Gastrocnemius medialis (tissue), 4 donors: ENCODE results near the gene GBA2. TPM values are rescaled to one million over a fixed set of nuclear protein-coding genes. Genes with fewer than 3 reads are reported as not detected.
A peak's percentile ranks its signal among the peaks of the same experiment; 100 is the strongest.

ENCODE experiments used
- ATAC-seq, 2 donors: fragments of 150-250 bp; one replicate each; pipeline ENCODE4 v1.9.1; 2016
- DNase-seq, 2 donors: peaks; one replicate each; pipeline ENCODE4 v3.0.0-alpha.2; 2019
- H3K27ac ChIP-seq, 4 donors: fragments of 200-600 bp; sonication (generic); 1 replicate in 1 of 4; 2 replicates in 3 of 4; pipeline ENCODE4 v1.5.1; 2016 to 2018; ENCODE audit warnings: mild to moderate bottlenecking in 2 of 4, moderate library complexity in 1 of 4
- H3K27me3 ChIP-seq, 3 donors: fragments of 200-600 bp; sonication (generic) in 2 of 3; 1 replicate in 1 of 3; 2 replicates in 2 of 3; pipeline versions ENCODE4 v1.5.1 to v1.6.0; 2016 to 2019; ENCODE audit warnings: mild to moderate bottlenecking in 1 of 3, moderate library complexity in 1 of 3
- H3K36me3 ChIP-seq, 2 donors: fragments of 200-600 bp; sonication (generic) in 1 of 2; one replicate each; pipeline ENCODE4 v1.5.1; 2017 to 2018
- H3K4me1 ChIP-seq, 2 donors: fragments of 200-600 bp; sonication (generic) in 1 of 2; one replicate each; pipeline ENCODE4 v1.5.1; 2016 to 2017; ENCODE audit warnings: mild to moderate bottlenecking in 2 of 2
- H3K4me3 ChIP-seq, 4 donors: fragments of 200-600 bp; sonication (generic) in 3 of 4; 1 replicate in 1 of 4; 2 replicates in 3 of 4; pipeline ENCODE4 v1.5.1; 2016 to 2019; ENCODE audit warnings: mild to moderate bottlenecking in 2 of 4
- H3K9me3 ChIP-seq, 3 donors: fragments of 200-600 bp; sonication (generic) in 2 of 3; 1 replicate in 1 of 3; 2 replicates in 2 of 3; pipeline ENCODE4 v1.5.1; 2016 to 2019
- POLR2A ChIP-seq, 2 donors: fragments of 450-650 bp; IDR thresholded peaks; one replicate each; pipeline ENCODE4 v1.6.1; 2017; ENCODE audit warnings: antibody characterized with exemption in 2 of 2, mild to moderate bottlenecking in 2 of 2, moderate library complexity in 2 of 2
- in situ Hi-C, 4 donors: fragments of 200-750 bp; cut with MboI; loops; one replicate each; pipeline versions ENCODE4 v1.15.0 to v1.8.0; 2017; ENCODE audit warnings: low sequenced_read_pairs in 4 of 4
- intact Hi-C: fragments of 100-400 bp; cut with DNase I; formaldehyde crosslinking; loops from one replicate; pipeline ENCODE4 v1.15.1; 2023; ENCODE audit warnings: low total_unique reads
- microRNA-seq, 2 donors: library from miRNA; unstranded; fragments of <30 nt; microRNA quantifications; one replicate each; pipeline ENCODE4, GENCODE V29; 2016; ENCODE audit warnings: borderline replicate concordance in 2 of 2
- total RNA-seq, 4 donors: library from RNA; depleted of rRNA; stranded (reverse); fragments of >200 nt; gene quantifications; one replicate each; pipeline versions ENCODE4 v1.1.0 to v1.2.3, GENCODE V29; 2016
- TF ChIP-seq, protein P1 (sequence below), 5 experiments: fragments of 450-650 bp in 3 of 5; fragments of 200-600 bp in 2 of 5; sonication (generic) in 2 of 5; IDR thresholded peaks in 4 of 5; conservative IDR thresholded peaks in 1 of 5; 1 replicate in 4 of 5; 2 replicates in 1 of 5; pipeline ENCODE4 v1.5.1; 2016 to 2019; ENCODE audit warnings: antibody characterized with exemption in 5 of 5, mild to moderate bottlenecking in 3 of 5, moderate library complexity in 3 of 5

GBA2 gene
- total RNA-seq, 4 donors from 2014 or later = 47.3 to 63.2 (median 51.4) TPM

DNA sequence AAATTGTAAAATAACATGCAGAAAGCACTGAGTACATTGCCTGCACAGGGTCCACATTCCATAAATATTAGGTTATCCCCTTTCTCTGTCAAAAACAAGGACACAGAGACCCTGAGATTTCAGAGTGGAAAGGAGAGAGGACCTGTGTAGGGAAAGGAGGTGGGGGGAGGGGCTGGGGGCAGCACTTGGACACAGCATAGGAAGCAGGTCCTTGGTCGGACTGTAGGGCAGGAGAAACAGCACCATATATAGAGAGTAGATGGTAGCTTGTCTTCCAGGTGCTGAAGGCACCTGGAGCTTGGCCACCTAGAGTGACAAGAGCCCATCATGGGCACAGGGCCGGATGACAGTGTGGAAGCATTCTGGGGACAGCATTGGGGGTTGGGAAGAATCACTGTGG, 61.7 kb downstream of the GBA2 start:
- H3K9me3 ChIP-seq = no peaks in the 10 kb centered on the region
- DNase-seq (peak in 1 of 2 donors; percentile 60), ATAC-seq (peak in 1 of 2 donors; percentile 11)
- peaks cover 0 to 32% of the 10 kb centered on the region in 2 donors for H3K36me3 ChIP-seq
- H3K4me1 ChIP-seq = peaks cover 40 to 51% of the 10 kb centered on the region in 2 donors
- H3K4me3 ChIP-seq = peak overlapping the region; percentile 16 to 96 (median 85)
- peak overlapping the region; percentile 97 to 99 (median 98) for H3K27ac ChIP-seq
- H3K27me3 ChIP-seq = no peaks in the 10 kb centered on the region
- TF ChIP-seq POLR2A (IDR thresholded peaks at IDR 0.05) = no peak
- TF ChIP-seq, protein P1, sequence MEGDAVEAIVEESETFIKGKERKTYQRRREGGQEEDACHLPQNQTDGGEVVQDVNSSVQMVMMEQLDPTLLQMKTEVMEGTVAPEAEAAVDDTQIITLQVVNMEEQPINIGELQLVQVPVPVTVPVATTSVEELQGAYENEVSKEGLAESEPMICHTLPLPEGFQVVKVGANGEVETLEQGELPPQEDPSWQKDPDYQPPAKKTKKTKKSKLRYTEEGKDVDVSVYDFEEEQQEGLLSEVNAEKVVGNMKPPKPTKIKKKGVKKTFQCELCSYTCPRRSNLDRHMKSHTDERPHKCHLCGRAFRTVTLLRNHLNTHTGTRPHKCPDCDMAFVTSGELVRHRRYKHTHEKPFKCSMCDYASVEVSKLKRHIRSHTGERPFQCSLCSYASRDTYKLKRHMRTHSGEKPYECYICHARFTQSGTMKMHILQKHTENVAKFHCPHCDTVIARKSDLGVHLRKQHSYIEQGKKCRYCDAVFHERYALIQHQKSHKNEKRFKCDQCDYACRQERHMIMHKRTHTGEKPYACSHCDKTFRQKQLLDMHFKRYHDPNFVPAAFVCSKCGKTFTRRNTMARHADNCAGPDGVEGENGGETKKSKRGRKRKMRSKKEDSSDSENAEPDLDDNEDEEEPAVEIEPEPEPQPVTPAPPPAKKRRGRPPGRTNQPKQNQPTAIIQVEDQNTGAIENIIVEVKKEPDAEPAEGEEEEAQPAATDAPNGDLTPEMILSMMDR (IDR thresholded peaks at IDR 0.05 in 4 of 5, conservative IDR thresholded peaks at IDR 0.05 in 1 of 5) = no peak
- in situ Hi-C loops = no loop called here
- intact Hi-C loops = loop anchor here (5.0 kb wide), 1 partner anchor 695 kb away; no protein-coding TSS in a partner anchor

Small RNAs within 50 kb of the gene (microRNA-seq; reads per million reads assigned to microRNA genes)
- gene MIR6852 (0 reads per million in 2 donors), gene MIR6853 (0 reads per million in 2 donors)

Other genes starting within 250 kb of the GBA2 start
- gene TESK1, start 144.0 kb downstream of the GBA2 start, total RNA-seq = 100 to 1,000 TPM in 1 of 4 donors, 10 to 100 TPM in 3; 48.1 to 108 (median 65.4) TPM
- 10 to 100 TPM in 1 of 4 donors, under 1 TPM in 3; 0.40 to 18.3 (median 0.68) TPM for gene CD72, start 130.8 kb downstream of the GBA2 start, total RNA-seq
- not detected for gene SIT1, start 98.3 kb downstream of the GBA2 start, total RNA-seq
- 100 to 1,000 TPM; 115 to 715 (median 367) TPM for gene RMRP, start 91.2 kb downstream of the GBA2 start, total RNA-seq
- gene CCDC107, start 90.9 kb downstream of the GBA2 start, total RNA-seq = 10 to 100 TPM; 21.9 to 45.3 (median 31.5) TPM
- under 1 TPM in 2 of 4 donors, not detected in 2; 0.07 to 0.10 TPM for gene ARHGEF39, start 84.0 kb downstream of the GBA2 start, total RNA-seq
- not detected for gene CA9, start 75.3 kb downstream of the GBA2 start, total RNA-seq
- 1,000 to 10,000 TPM; 6,121 to 7,913 (median 7,020) TPM for gene TPM2, start 59.3 kb downstream of the GBA2 start, total RNA-seq
- gene TLN1, start 17.0 kb downstream of the GBA2 start, total RNA-seq = 100 to 1,000 TPM; 106 to 256 (median 186) TPM
- gene CREB3, start 16.6 kb downstream of the GBA2 start, total RNA-seq = 10 to 100 TPM; 17.8 to 39.6 (median 26.2) TPM
- gene RGP1, start 59 bp upstream of the GBA2 start, total RNA-seq = 10 to 100 TPM; 22.0 to 41.1 (median 36.3) TPM
- not detected for gene MSMP, start 5.0 kb upstream of the GBA2 start, total RNA-seq
- 10 to 100 TPM; 12.3 to 19.2 (median 16.3) TPM for gene NPR2, start 42.4 kb upstream of the GBA2 start, total RNA-seq
- under 1 TPM in 2 of 4 donors, not detected in 2; 0.53 to 0.61 TPM for gene SPAG8, start 63.0 kb upstream of the GBA2 start, total RNA-seq
- 10 to 100 TPM in 3 of 4 donors, 1 to 10 TPM in 1; 4.5 to 26.7 (median 22.0) TPM for gene HINT2, start 65.8 kb upstream of the GBA2 start, total RNA-seq
- gene FAM221B, start 79.5 kb upstream of the GBA2 start, total RNA-seq = not detected
- gene TMEM8B, start 80.0 kb upstream of the GBA2 start, total RNA-seq = 1 to 10 TPM; 1.9 to 6.4 (median 6.1) TPM
- gene OR13J1, start 121.2 kb upstream of the GBA2 start, total RNA-seq = not detected
- gene HRCT1, start 157.0 kb upstream of the GBA2 start, total RNA-seq = 1 to 10 TPM in 3 of 4 donors, not detected in 1; 3.2 to 5.1 (median 3.3) TPM
- gene SPAAR, start 160.3 kb upstream of the GBA2 start, total RNA-seq = 1 to 10 TPM; 1.3 to 4.4 (median 2.5) TPM
- not detected for gene OR2S2, start 208.9 kb upstream of the GBA2 start, total RNA-seq